Stimulated activated CD8-positive, alpha-beta memory T cell treated with anti-CD3 and anti-CD28 coated beads, Interleukin-4, amount 100 ng/mL, for 48 hours (primary cell): Measurements from ENCODE around the gene CLGN.

ENCODE experiments used
- DNase-seq: peaks from one replicate; pipeline ENCODE4 v3.0.0-alpha.2; 2020

The CLGN gene

DNA sequence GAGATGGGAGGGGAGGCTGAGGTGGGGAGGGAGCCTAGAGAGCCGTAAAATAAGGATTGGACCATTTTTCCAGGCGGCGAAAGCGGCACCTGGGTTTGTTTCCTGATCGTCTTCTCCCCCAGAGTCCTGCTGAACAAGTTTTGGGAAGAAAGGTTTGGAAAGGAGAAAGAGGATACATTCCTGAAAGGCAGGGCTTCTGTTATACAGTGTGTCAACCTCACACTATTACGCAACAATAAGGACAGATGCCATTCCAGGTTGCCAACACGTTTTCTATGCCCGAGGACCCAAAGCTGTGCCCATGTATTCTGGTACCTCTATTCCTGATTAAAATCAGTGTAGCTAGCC lies 53.3 kb downstream of the CLGN start:
- no peak for DNase-seq

DNA sequence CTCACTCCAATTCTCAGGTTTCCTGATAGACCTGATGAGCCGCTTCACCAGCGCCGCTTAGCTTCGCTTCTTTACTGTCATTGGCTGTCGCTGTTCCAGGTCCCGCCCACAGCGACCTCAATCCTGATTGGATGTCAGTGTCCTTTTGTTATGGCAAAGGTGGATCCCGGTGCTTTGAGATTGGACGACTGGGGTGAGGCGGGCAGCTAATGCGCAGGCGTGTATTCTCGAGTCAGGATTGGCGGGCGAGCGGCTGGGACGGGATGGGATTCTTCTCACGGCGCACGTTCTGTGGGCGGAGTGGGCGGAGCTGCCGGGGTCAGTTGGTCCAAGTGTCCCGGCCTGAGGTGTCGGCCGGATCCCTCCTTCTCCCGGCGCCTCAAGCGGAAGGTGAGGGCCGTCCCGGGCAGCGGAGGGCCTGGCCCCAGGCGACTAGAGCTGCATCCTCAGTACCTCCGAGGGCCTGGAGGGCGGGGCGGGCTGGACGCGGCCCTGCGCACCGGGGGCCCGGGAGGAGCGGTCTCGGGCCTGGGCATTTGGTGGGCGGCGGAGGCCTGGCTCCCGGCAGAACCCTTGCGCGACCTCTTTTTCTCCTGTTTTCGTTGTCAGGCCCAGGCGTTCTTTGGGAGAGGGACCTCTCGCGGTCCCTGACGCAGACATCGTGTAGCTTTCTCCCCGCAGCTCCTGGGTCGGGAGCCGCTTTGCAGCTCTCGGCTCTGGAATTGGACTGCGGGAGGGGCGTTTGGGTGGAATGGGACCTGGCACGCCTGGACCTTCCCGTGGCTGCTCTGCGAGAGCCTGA lies 53.9 kb downstream of the CLGN start, which contains the start of gene SCOC:
Gene SCOC, plus strand, starts transcription at position 319 of the 802 bp plus-strand sequence. CDS start 5,525 bp downstream, outside the sequence.
- DNase-seq = peak; percentile 98

DNA sequence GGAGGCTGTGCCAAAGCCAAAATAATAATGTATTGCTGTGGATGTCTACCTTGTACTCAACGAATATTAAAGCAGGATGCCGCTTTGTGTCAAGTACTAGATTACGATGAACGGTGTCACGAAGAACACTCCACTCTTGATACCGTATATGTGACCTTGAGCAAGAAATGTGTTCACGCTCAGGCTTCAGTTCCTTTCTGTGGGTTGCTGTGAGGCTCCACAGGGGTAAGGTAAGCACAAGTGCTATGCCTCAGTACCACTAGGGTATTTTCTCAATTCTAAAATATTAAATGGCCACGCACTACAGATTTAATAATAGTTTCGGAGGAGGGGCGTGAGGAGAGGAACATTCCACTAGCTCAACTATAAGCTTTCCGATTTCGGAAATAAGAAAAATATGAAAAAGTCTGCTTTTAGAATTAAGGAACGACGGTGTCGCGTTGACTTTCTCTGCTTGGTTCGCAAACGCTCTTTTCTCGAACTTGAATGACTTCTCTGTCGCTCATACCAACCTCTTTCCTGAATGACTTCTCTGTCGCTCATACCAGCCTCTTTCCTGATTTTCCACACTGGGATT lies 54.6 kb downstream of the CLGN start:
- peak; percentile 34 for DNase-seq

DNA sequence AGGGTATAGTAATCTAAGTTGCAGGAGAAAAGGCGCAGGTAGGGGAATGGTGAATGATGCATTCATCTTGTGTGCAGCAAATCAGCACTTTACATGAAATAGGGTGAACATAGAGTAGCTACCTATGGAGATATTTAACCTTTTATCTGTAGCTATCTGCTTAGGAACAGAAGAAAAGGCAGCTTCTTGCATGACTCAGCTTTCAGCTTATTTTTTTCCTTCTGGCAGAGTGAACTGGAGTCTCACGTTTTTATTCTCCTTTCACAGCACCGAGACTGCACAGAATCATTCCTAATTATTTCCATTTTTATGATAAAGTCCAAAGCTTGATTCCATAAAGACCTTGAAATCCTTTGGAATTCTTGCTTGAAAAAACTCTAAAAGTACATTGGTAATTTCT lies 58.8 kb downstream of the CLGN start:
- no peak for DNase-seq

DNA sequence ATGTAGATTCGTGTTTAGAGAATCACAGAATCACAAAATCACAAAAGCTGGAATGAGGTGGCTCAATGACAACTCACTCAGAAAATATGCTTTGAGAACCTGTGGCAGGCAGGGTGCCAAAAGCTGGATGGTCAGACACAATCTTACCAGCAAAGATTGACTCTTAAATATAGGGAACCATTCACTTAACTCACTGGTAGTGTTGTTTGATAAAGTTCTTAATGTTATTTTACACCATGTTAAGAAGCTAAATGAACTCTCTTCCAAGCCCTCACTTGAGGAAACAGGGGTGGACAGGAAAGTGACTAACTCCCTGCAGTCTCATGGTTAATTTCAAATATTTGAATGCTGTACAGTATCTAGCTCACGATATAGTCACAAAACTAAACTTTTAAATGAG lies 59.7 kb downstream of the CLGN start:
- DNase-seq = no peak

DNA sequence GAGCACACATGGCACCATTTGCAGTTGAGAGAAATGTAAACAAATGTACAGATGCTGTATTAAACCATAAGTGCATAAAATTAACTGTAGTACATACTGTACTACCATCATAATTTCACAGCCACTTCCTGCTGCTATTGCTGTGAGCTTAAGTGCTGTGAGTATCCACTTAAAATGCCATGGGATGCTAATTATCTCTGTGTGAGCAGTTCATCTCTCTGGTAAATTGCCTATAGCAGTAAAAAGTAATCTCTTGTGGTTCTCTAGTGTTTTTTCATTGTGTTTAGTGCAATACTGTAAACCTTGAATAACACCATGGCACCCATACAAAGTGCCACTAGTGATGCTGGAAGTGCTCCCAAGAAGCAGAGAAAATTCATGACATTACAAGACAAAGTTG lies 63.9 kb downstream of the CLGN start:
- DNase-seq = no peak

DNA sequence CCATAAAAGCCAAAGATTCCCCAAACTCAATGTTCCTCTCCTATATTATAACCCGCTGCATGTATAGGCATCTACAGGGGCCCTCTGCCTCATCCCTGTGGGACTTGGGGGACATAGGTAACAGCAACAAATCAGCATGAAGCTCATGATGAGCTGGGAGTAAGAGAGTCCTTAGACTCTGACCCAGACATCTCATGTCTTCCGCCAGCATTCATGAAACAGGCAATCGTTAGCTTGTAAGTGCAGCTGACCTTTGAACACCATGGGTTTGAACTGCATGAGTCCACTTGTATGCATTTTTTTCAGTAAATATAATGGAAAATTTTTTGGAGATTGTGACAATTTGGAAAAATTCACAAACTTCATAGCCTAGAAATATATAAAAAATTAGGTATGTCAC lies 64.4 kb downstream of the CLGN start:
- DNase-seq = no peak

DNA sequence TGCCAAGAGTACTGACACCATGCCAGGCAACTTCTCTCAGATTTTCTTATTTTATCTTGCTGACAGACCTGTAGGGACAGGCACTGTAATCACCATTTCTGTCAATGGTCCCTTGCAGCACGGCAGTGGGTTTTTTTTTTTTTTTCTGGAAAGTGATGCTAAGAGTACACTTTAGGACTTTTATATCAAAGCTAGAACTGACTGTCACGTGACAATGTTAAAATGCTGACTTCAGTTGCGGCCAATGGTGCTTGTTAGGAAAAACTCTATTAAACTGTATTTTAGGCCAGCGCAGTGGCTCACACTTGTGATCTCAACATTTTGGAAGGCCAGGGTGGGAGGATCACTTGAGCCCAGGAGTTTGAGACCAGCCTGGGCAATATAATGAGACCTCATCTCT lies 66.3 kb downstream of the CLGN start:
- no peak for DNase-seq

DNA sequence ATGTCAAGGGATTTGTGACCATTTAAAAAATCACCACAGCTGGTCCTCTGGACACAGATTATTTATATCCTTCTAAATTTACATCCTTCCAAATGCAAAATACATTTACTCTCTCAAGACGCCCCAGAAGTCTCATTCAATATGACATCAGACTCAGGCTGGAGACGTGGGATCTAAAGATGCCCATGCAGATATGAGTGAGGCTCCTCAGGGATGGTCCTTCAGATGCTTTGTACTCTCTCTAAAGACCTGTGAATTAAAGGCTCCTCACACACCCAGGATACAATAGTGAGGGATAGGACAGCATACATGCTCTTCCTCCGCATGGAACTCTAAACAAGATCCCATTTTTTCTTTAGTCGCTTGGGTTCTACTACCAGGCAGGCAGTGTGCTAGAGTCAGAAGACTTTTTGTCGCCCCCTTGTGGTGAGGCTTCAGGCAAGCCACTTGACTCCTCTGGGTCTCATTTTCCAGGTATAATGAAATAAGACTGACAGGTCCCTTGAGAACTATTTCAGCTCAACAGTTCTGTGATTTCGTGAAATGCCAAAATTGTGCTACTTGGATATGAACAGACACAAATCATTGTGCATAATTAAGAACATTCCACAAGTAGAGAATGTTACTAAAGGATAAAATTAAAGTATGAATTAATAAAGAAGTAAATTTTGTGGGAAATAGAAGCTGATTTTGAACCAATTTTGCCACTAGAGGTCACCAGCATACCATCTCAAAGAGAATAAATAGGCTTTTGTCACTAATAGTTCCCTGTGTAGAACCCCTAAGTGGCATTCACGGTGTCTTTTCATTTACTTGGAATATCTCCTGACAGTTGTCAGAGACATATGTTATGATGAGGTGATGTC lies 67.7 kb downstream of the CLGN start:
- DNase-seq = peak; percentile 89

DNA sequence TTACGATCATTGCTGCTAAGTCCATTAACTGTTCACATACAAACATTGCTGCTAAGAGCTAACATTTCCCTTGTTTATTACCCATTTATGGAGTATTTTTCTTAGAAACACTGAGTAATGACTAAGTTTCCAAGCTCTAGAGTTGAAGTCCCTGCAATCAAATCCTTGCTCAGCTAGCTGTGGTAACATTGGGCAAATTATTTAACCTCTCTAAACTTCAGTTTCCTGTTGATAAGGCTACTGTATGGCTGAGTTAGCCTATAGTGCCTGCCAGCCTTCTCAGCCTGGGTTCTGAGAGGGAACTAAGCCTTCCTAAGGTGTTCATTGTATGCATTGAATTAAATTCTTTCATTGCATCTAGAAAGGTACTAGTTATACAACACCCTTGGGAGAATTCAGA lies 69.2 kb downstream of the CLGN start:
- no peak for DNase-seq

DNA sequence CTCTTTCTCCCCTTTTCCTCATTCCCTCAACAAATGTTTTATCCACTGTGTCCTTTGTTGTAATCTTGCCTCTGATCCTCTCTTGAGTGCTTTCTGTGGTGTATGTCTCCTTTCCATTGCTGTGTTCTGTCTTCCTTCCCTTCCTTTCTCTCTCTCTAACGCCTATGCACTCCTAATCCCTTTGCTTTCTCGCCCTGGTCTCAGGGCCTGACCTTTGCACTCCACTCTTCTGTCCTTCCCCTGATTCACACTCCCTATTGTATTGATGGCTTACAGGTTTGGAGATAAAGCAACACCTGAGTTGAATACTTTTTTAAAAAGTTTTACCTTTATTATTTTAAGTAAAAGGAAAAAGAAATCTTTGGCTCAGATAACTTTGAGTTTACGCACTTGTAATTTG lies 69.6 kb downstream of the CLGN start:
- DNase-seq = no peak

DNA sequence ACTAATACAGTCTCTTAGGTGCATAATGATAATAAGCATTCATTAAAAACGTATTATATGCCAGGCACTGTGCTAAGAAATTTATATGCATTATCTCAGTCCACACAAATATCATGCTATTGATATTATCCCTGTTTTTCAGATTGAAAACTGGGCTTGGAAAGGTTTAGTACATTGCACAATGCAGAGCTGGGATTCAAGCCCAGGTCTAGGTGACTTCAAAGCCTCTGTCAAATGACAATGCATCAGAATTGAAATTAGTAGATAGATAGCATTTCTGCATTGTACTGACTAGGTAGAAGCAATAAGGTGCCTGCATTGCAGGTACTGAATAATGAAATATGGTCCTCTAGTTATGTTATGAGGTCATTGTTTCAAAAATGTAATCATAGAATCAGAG lies 72.2 kb downstream of the CLGN start:
- no peak for DNase-seq

DNA sequence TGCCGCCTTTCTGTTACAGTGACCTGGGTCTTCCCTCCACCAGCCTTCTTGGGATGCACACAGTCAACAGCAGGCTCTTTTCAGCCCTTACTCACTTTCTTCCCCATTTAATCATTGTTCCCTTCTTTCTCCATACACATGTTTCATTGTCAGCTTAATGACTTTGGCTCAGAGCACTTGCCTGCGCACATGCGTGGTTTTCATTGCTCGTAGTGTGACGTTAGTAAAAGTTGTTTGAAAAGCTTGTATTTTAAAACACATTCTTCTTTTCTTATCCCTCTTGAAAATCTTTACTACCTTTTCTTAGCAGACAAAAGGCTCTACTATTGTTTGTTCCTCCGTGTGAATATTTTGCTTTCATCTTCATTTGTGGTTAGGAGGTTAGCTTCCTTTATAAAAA lies 73.7 kb downstream of the CLGN start:
- DNase-seq = no peak

DNA sequence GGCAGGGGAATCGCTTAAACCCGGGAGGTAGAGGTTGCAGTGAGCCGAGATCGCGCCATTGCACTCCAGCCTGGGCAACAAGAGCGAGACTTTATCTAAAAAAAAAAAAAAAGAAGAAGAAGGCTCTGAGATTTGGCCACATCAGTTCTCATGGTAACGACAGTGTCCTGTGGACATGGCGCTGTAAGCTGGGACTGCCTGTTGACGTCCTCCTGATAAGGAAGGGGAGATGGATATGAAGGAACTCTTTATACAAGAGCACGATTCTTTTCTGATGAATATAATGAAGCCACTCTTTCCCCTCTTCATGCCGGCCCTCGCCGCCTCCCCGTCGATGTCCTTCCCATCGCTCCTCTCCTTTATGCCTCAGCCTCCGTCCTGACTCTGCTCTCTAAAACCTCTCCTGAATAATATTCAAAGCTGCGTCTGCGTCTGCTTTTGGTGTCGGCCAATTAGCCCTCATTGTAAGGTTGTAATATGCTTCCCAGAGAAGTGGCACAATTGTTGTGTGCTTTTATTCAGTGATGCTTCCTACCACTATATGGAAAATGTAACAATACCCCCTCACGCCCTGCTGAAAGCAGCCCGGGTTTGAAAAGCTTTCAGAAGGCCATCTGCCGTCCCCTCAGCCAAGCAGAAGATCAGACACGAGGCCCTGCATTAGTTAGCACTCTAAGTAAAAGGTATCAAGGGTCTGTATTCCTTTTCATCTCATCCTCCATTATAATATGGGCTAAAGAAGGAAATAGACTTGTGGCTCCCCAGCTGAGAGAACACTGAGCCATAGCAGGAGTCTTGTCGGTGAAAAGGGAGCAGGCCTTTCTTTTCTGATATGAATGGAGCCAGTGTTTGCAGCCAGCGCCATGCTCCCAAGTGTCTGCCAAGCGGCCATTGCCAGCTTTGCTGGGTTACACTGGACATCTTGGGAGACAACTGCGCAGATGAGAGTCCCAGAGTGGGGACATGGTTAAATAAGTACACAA lies 76.1 kb downstream of the CLGN start:
- no peak for DNase-seq

DNA sequence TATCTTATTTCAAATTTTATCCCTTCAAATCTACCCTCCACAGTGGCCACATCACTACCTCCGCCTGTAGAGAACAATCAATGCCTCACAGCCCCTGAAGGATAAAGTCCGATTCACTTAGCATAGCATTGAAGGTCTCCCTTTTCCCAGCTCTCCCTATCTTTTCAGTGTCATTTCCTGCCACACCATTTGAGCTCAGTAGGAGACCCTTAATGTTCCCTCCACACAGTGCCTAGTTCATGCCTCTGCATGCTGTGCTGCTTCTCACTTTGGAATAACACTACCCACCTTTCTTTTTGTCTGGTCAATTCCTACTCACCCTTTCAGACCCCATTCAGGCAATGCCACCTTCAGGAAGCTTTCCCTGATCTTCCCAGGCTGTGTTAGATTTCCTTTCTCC lies 77.6 kb downstream of the CLGN start:
- no peak for DNase-seq

DNA sequence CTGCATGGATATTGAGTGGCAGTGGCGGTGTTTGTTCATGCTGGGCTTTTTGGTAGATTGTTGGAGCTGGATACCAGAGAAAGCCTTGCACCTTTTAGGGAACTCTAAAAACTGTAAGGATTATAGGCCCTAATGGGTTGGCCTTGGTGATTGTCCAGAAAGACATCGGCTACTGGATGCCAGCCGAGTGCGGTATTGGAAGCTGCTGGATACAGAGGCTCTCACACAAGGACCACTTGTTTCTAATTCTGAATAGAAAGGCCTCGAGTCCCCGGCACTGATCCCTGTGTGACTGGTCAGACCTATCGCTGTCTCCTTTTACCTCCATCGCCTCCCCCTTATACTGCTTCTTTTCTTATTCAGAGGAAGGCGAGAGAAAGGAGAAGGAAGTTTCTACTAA lies 81.3 kb downstream of the CLGN start:
- DNase-seq = no peak

DNA sequence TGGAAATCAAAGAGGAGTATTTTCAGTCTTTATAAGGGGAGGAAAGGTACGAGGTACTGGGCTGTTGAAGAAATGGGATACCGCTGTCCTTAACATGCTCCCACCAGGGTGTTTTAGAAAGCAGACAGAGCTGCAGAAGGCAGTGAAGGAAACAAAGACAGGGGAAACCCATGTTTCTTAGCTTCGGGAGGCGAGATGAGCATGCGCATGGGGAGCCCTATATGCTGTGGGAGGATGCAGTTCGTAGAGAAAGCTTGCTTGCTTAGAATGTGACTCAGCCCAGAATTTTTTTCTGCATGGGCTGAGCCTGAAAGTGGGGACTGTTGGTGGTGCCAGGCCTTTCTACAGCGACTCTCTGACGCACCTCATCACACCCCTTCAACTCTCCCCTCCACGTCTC lies 82.8 kb downstream of the CLGN start:
- no peak for DNase-seq

DNA sequence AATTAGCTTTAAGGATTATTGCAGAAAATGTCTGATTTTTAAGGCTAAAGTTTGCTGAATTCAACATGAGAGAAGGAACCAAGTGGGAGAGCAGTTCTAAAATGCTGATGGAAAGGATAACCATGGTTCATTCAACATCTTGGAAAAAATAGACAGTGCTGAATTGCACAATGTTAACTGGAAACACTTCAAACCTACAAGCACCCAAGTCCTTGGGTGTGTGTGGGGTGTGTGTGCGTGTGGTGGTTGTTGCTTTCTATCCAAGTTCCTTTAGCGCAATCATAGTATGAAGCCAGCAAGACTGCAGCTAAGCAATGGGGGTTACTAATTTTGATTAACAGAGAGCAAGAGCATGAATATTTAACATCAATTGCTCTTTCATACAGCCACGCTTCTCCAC lies 83.3 kb downstream of the CLGN start:
- no peak for DNase-seq

DNA sequence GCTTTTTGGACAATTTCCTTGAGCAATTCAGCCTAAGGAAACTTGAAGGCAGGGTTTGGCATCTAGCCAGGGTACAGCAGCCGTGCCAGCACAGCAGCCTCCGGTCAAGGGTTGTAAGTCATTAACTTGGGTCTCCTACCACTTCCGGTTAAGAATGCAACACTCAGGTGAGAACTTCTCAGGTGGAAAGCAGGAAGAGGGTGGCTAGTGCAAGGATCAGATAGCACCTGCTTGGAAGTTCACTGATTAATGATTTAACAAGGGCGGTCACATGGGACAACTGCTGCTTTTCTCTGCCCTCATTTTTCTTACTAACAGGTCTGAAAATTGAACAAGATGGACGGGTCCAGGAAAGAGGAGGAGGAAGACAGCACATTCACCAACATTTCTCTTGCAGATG lies 84.1 kb downstream of the CLGN start:
- DNase-seq = no peak

DNA sequence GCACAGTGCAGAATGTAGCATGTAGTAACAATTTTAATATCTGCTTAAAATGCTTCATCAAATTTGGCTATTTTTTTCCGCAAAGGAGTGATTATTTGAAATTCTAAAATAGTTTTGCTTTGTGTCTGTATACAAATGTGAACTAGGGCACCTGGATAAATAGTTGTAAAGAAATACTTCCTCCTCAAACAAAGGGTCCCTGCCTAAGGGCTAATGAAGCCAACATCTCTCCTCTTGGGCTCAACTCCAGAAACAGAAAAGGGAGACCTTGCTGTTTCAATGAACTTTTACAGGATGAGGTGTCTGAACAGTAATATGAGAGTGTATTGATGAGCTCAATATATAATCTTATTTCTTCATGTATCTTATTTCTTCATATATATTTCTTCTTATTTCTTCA lies 84.8 kb downstream of the CLGN start:
- DNase-seq = no peak
